ENCODE measurements around the gene SUMO2. TPM values are rescaled to one million over a fixed set of nuclear protein-coding genes. Genes with fewer than 3 reads are reported as not detected.
"Not testable (repeated sequence)": the region's sequence is repeated elsewhere in the genome, so short reads cannot be mapped to it uniquely, and the experiment has no call there.

SUMO2 gene
- total and polyA plus RNA-seq, 9 of the 15 experiments (the other 6 are each of a cell fraction or from before 2014, with no cell fraction given), result 157 to 733 (median 419) TPM

- intact Hi-C loops (cut with micrococcal nuclease), result loop anchor here (5.0 kb wide), 1 partner anchor 50 kb away; the partner anchor contains the start of gene SUMO2
Measured at GRCh38 chr17:75132018-75133000, 50.5 kb downstream of the SUMO2 start.

More at GRCh38 chr17:75132018-75133000, 50.5 kb downstream of the SUMO2 start:
- DNase-seq (ENCODE audit: extremely low read depth in 1 of 4, low spot score in 3 of 4); H4K20me1 ChIP-seq (replicated peaks; ENCODE audit: control insufficient read depth, insufficient read depth, low read length); H3K27me3 ChIP-seq (ENCODE audit: control insufficient read depth in 2 of 2, insufficient read depth in 2 of 2, low read length in 2 of 2); in situ Hi-C loops (cut with MboI); H3K9me3 ChIP-seq (replicated peaks; ENCODE audit: control insufficient read depth, insufficient read depth, low read depth, low read length); ATAC-seq; H3K9me1 ChIP-seq (ENCODE audit: control insufficient read depth, insufficient read depth, low read length): not testable (repeated sequence)
- H3K36me3 ChIP-seq (ENCODE audit: control insufficient read depth, insufficient read depth, low read length), result peaks cover 44% of the 10 kb centered on the region
- peaks cover 25% of the 10 kb centered on the region for H3K79me2 ChIP-seq (ENCODE audit: control insufficient read depth, insufficient read depth, low read length)
- H3K9ac ChIP-seq (ENCODE audit: insufficient read depth in 1 of 2, low read depth in 2 of 2, low read length in 2 of 2), result peak overlapping the region; percentile 88 to 99; a peak in 3 of 4 replicates
- H2AFZ ChIP-seq (ENCODE audit: low read depth, low read length), result peak overlapping the region; percentile 92
- H3K27ac ChIP-seq (ENCODE audit: extremely low read depth, low read depth, low read length), result peak overlapping the region; percentile 90
- WGBS (ENCODE audit: insufficient coverage, low coverage, missing lambda C conversion rate), result 77% methylated on average over 23 of the region's 40 CpGs
- peak overlapping the region; percentile 80 for H3K4me2 ChIP-seq (ENCODE audit: insufficient read depth, low read length)
- peaks cover 12 to 36% of the 10 kb centered on the region in 2 experiments; a peak in 4 of 5 replicates for H3K4me1 ChIP-seq (replicated peaks in 1 of 2; ENCODE audit: control insufficient read depth in 2 of 2, insufficient read depth in 2 of 2, low read length in 2 of 2)
- H3K4me3 ChIP-seq, result peak overlapping the region; percentile 90
- TF ChIP-seq SMARCA5 (IDR thresholded peaks at IDR 0.05) (0 out of 2 replicates have a peak, but pooled peaks have one; percentile 32), ZBTB2 (IDR thresholded peaks at IDR 0.05) (0 out of 2 replicates have a peak, but pooled peaks have one; percentile 22), ARNT (IDR thresholded peaks at IDR 0.05) (peak in 1 of 2 experiments; percentile 60; a peak in 1 of 4 replicates), THRAP3 (IDR thresholded peaks at IDR 0.05; ENCODE audit: borderline replicate concordance) (0 out of 2 replicates have a peak, but pooled peaks have one; percentile 81), ZBTB33 (CRISPR knock-in tag; IDR thresholded peaks at IDR 0.05) (peak; percentile 91), HLTF (IDR thresholded peaks at IDR 0.05) (peak; percentile 85; the same call in 1 of the 2 replicates), DPF2 (IDR thresholded peaks at IDR 0.05) (0 out of 2 replicates have a peak, but pooled peaks have one; percentile 15), ZNF395 (CRISPR knock-in tag; IDR thresholded peaks at IDR 0.05) (0 out of 2 replicates have a peak, but pooled peaks have one; percentile 43), MLLT1 (IDR thresholded peaks at IDR 0.05) (peak in 1 of 2 experiments; percentile 94; a peak in 2 of 4 replicates)
- ChIA-PET CTCF (ENCODE audit: low intra/inter-chr PET ratio) (interaction anchor here (1.0 to 1.6 kb wide), 4 partner anchors 40 to 73 kb away, joined by 3 to 7 read pairs (median 4); no protein-coding TSS in a partner anchor), POLR2A (interaction anchor here (0.7 to 5.6 kb wide), 8 partner anchors 7 to 42 kb away, joined by 3 to 51 read pairs (median 4); partner anchors contain the start of genes ARMC7 and JPT1)
- FAIRE-seq, result peak; percentile 6
- TSS peak; percentile 54 for BruUV-seq (replicated peaks)

Data from K562 (cell line).